ENCODE data around the gene CNTLN.

- no peak for TF ChIP-seq EZH2 (IDR thresholded peaks at IDR 0.05; ENCODE audit: low read length, missing control alignments)
- TF ChIP-seq, protein P1, sequence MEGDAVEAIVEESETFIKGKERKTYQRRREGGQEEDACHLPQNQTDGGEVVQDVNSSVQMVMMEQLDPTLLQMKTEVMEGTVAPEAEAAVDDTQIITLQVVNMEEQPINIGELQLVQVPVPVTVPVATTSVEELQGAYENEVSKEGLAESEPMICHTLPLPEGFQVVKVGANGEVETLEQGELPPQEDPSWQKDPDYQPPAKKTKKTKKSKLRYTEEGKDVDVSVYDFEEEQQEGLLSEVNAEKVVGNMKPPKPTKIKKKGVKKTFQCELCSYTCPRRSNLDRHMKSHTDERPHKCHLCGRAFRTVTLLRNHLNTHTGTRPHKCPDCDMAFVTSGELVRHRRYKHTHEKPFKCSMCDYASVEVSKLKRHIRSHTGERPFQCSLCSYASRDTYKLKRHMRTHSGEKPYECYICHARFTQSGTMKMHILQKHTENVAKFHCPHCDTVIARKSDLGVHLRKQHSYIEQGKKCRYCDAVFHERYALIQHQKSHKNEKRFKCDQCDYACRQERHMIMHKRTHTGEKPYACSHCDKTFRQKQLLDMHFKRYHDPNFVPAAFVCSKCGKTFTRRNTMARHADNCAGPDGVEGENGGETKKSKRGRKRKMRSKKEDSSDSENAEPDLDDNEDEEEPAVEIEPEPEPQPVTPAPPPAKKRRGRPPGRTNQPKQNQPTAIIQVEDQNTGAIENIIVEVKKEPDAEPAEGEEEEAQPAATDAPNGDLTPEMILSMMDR (conservative IDR thresholded peaks at IDR 0.05 in 1 of 2, IDR thresholded peaks at IDR 0.05 in 1 of 2; ENCODE audit: low read depth in 1 of 2, low read length in 2 of 2), result no peak
Measured at GRCh38 chr9:17342696-17343095, 207.9 kb downstream of the CNTLN start.
